H1 (cell line): Measurements from ENCODE around the gene UTP20. TPM values are rescaled to one million over a fixed set of nuclear protein-coding genes. Genes with fewer than 3 reads are reported as not detected.
A peak's percentile ranks its signal among the peaks of the same experiment; 100 is the strongest.

Experiments
- CTCF ChIA-PET: fragments of 300-600 bp; sonication (Branson Sonifier 250); formaldehyde crosslinking; loops from one replicate; lab custom pipeline; 2021; ENCODE audit not compliant: partially characterized antibody; lab: Charles Lee
- POLR2A ChIA-PET: fragments of 300-600 bp; sonication (Branson Sonifier 250); formaldehyde crosslinking; loops from one replicate; lab custom pipeline; 2021; ENCODE audit warnings: inconsistent platforms; ENCODE audit not compliant: partially characterized antibody; lab: Charles Lee
- DNase-seq, 2 experiments: peaks; one replicate each; pipeline versions ENCODE4 v3.0.0 to v3.0.0-alpha.2; 2010 to 2022; ENCODE audit warnings: low spot score in 2 of 2, low read depth in 1 of 2, mixed read lengths in 1 of 2
- FAIRE-seq: peaks from 2 replicates; lab custom pipeline; 2011; peaks lifted over from hg19 to GRCh38; lab: Jason Lieb, UNC
- H2AFZ ChIP-seq: 2 replicates; pipeline ENCODE4 v1.8.1; 2012; ENCODE audit warnings: low read length, inconsistent platforms
- H2AK5ac ChIP-seq: 2 replicates; pipeline ENCODE4 v1.6.1; 2013; ENCODE audit warnings: low read depth, low read length
- H2BK120ac ChIP-seq: replicated peaks from 2 replicates; pipeline ENCODE3; 2013; ENCODE audit warnings: low read depth, low read length, inconsistent platforms
- H2BK12ac ChIP-seq: 2 replicates; pipeline ENCODE4 v1.6.1; 2013; ENCODE audit warnings: low read depth, low read length
- H2BK15ac ChIP-seq: 2 replicates; pipeline ENCODE4 v1.6.1; 2013; ENCODE audit warnings: low read length
- H2BK20ac ChIP-seq: 2 replicates; pipeline ENCODE4 v1.6.1; 2013; ENCODE audit warnings: low read length
- H2BK5ac ChIP-seq: 2 replicates; pipeline ENCODE4 v1.6.1; 2013; ENCODE audit warnings: low read depth, low read length
- H3K14ac ChIP-seq: 2 replicates; pipeline ENCODE4 v1.6.1; 2013; ENCODE audit warnings: inconsistent platforms; ENCODE audit not compliant: insufficient read length
- H3K18ac ChIP-seq: 2 replicates; pipeline ENCODE4 v1.6.1; 2013; ENCODE audit warnings: low read length; ENCODE audit errors: extremely low read depth
- H3K23ac ChIP-seq: 2 replicates; pipeline ENCODE4 v1.6.1; 2013; ENCODE audit warnings: inconsistent platforms; ENCODE audit not compliant: insufficient read length
- H3K23me2 ChIP-seq: 2 replicates; pipeline ENCODE4 v1.6.1; 2013; ENCODE audit warnings: low read depth, low read length
- H3K27ac ChIP-seq: 2 replicates; pipeline ENCODE4 v1.6.1; 2011; ENCODE audit warnings: low read depth, low read length, inconsistent platforms
- H3K27me3 ChIP-seq, 4 experiments: replicated peaks in 1 of 4; 1 replicate in 1 of 4; 2 replicates in 3 of 4; pipeline versions ENCODE4 v1.6.1 to v1.8.1; 2011 to 2013; ENCODE audit warnings: low read length in 3 of 4, mild to moderate bottlenecking in 3 of 4, inconsistent platforms in 2 of 4, mixed read lengths in 2 of 4, moderate library complexity in 1 of 4; ENCODE audit not compliant: control insufficient read depth in 3 of 4, insufficient read depth in 3 of 4; ENCODE audit errors: extremely low read depth in 1 of 4
- H3K36me3 ChIP-seq, 4 experiments: 2 replicates each; pipeline versions ENCODE4 v1.6.1 to v1.8.1; 2011 to 2013; ENCODE audit warnings: mild to moderate bottlenecking in 4 of 4, low read length in 3 of 4, moderate library complexity in 2 of 4, control low read depth in 1 of 4, inconsistent platforms in 1 of 4; ENCODE audit not compliant: insufficient read depth in 4 of 4, control insufficient read depth in 2 of 4
- H3K4ac ChIP-seq: replicated peaks from 2 replicates; pipeline ENCODE3; 2013; ENCODE audit warnings: low read length, low read depth, mixed read lengths, inconsistent platforms; ENCODE audit not compliant: insufficient read length
- H3K4me1 ChIP-seq, 4 experiments: replicated peaks in 1 of 4; 1 replicate in 1 of 4; 2 replicates in 3 of 4; pipeline versions ENCODE4 v1.6.1 to v1.8.1; 2011 to 2013; ENCODE audit warnings: low read length in 3 of 4, inconsistent platforms in 2 of 4, mixed read lengths in 1 of 4; ENCODE audit not compliant: insufficient read depth in 4 of 4, control insufficient read depth in 3 of 4
- H3K4me2 ChIP-seq, 2 experiments: 2 replicates each; pipeline versions ENCODE4 v1.6.1 to v1.8.1; 2011 to 2013; ENCODE audit warnings: low read depth in 2 of 2, low read length in 2 of 2, control low read depth in 1 of 2, inconsistent platforms in 1 of 2, mild to moderate bottlenecking in 1 of 2; ENCODE audit not compliant: insufficient read depth in 1 of 2
- H3K4me3 ChIP-seq, 4 experiments: fragments of 200-600, 300-600 bp in 1 of 4; sonication (generic), shearing (Covaris generic), sonication (Bioruptor Twin) in 1 of 4; 2 replicates each; pipeline versions ENCODE4 v1.5.1 to v1.8.1; 2011 to 2016; ENCODE audit warnings: low read length in 4 of 4, low read depth in 3 of 4, control low read depth in 2 of 4, inconsistent platforms in 2 of 4, mild to moderate bottlenecking in 2 of 4, mixed read lengths in 1 of 4, moderate library complexity in 1 of 4; ENCODE audit not compliant: insufficient read depth in 2 of 4; ENCODE audit errors: extremely low read depth in 1 of 4
- H3K56ac ChIP-seq: replicated peaks from 2 replicates; pipeline ENCODE3; 2013; ENCODE audit warnings: low read depth, mild to moderate bottlenecking, mixed read lengths, low read length, inconsistent platforms; ENCODE audit not compliant: insufficient read length
- H3K79me1 ChIP-seq: 2 replicates; pipeline ENCODE4 v1.6.1; 2013; ENCODE audit warnings: low read depth, low read length, control low read depth
- H3K79me2 ChIP-seq, 2 experiments: 2 replicates each; pipeline versions ENCODE4 v1.6.1 to v1.8.1; 2012 to 2013; ENCODE audit warnings: low read length in 2 of 2, mild to moderate bottlenecking in 2 of 2, inconsistent platforms in 1 of 2; ENCODE audit not compliant: insufficient read depth in 2 of 2, control insufficient read depth in 1 of 2
- H3K9ac ChIP-seq, 4 experiments: replicated peaks in 1 of 4; 1 replicate in 1 of 4; 2 replicates in 3 of 4; pipeline versions ENCODE4 v1.6.1 to v1.8.1; 2011 to 2013; ENCODE audit warnings: low read depth in 3 of 4, low read length in 3 of 4, control low read depth in 2 of 4, mild to moderate bottlenecking in 2 of 4, moderate library complexity in 2 of 4, inconsistent platforms in 1 of 4; ENCODE audit errors: extremely low read depth in 1 of 4
- H3K9me3 ChIP-seq, 2 experiments: 2 replicates each; pipeline versions ENCODE4 v1.6.1 to v1.8.1; 2012 to 2013; ENCODE audit warnings: mild to moderate bottlenecking in 2 of 2, moderate library complexity in 2 of 2, control low read depth in 1 of 2, inconsistent platforms in 1 of 2, low read depth in 1 of 2, low read length in 1 of 2, mixed read lengths in 1 of 2; ENCODE audit not compliant: insufficient read depth in 2 of 2
- H4K20me1 ChIP-seq, 2 experiments: replicated peaks in 1 of 2; 2 replicates each; pipeline versions ENCODE3 to v1.8.1; 2011 to 2013; ENCODE audit warnings: inconsistent platforms in 2 of 2, low read length in 2 of 2, mild to moderate bottlenecking in 1 of 2; ENCODE audit not compliant: insufficient read depth in 2 of 2, control insufficient read depth in 1 of 2
- H4K5ac ChIP-seq: 2 replicates; pipeline ENCODE4 v1.6.1; 2013; ENCODE audit warnings: low read length, low read depth, mixed read lengths, inconsistent platforms; ENCODE audit not compliant: insufficient read length
- H4K8ac ChIP-seq: 2 replicates; pipeline ENCODE4 v1.8.0; 2013; ENCODE audit warnings: mild to moderate bottlenecking, moderate library complexity, low read length, inconsistent platforms; ENCODE audit not compliant: insufficient read depth; ENCODE audit errors: extremely low read depth
- H4K91ac ChIP-seq: replicated peaks from 2 replicates; pipeline ENCODE3; 2013; ENCODE audit warnings: low read length, mixed read lengths, inconsistent platforms; ENCODE audit not compliant: insufficient read length
- ATF2 ChIP-seq: IDR thresholded peaks from 2 replicates; pipeline ENCODE4 v1.6.1; 2012; ENCODE audit warnings: low read length, inconsistent platforms
- BCL11A ChIP-seq, 2 experiments: IDR thresholded peaks; one replicate each; pipeline ENCODE4 v1.6.1; 2011; ENCODE audit warnings: low read depth in 2 of 2, low read length in 2 of 2, mild to moderate bottlenecking in 2 of 2
- CREB1 ChIP-seq: IDR thresholded peaks from 2 replicates; pipeline ENCODE4 v1.6.1; 2012; ENCODE audit warnings: inconsistent platforms
- CTBP2 ChIP-seq: IDR thresholded peaks from 2 replicates; pipeline ENCODE4 v1.7.0; 2011; ENCODE audit warnings: borderline replicate concordance, mild to moderate bottlenecking, moderate library complexity, mixed read lengths, low read length; ENCODE audit not compliant: insufficient read depth, insufficient read length
- EP300 ChIP-seq, 2 experiments: IDR thresholded peaks; 1 replicate in 1 of 2; 2 replicates in 1 of 2; pipeline ENCODE4 v1.6.1; 2011 to 2012; ENCODE audit warnings: low read depth in 2 of 2, low read length in 2 of 2, mild to moderate bottlenecking in 2 of 2, borderline replicate concordance in 1 of 2, inconsistent platforms in 1 of 2, moderate library complexity in 1 of 2
- GTF2F1 ChIP-seq: IDR thresholded peaks from 2 replicates; pipeline ENCODE4 v1.6.1; 2012; ENCODE audit warnings: low read depth, low read length, improper control_type of control experiment, borderline replicate concordance
- HDAC6 ChIP-seq: IDR thresholded peaks from one replicate; pipeline ENCODE4 v1.7.1; 2012; ENCODE audit warnings: low read depth, mild to moderate bottlenecking, inconsistent platforms, low read length, moderate library complexity
- KDM5A ChIP-seq: fragments of 200-600 bp; IDR thresholded peaks from 2 replicates; pipeline ENCODE4 v1.7.1; 2012; ENCODE audit warnings: mild to moderate bottlenecking, low read length, inconsistent platforms, mixed read lengths
- MAX ChIP-seq: IDR thresholded peaks from 2 replicates; pipeline ENCODE4 v1.6.1; 2012; ENCODE audit warnings: inconsistent platforms
- PHF8 ChIP-seq: fragments of 200-600 bp; sonication (generic); conservative IDR thresholded peaks from 2 replicates; pipeline ENCODE4 v1.7.1; 2012; ENCODE audit warnings: low read depth, mild to moderate bottlenecking, inconsistent platforms, low read length, moderate library complexity
- YY1 ChIP-seq: IDR thresholded peaks from 2 replicates; pipeline ENCODE4 v1.6.1; 2011; ENCODE audit warnings: low read depth, mild to moderate bottlenecking, low read length
- WGBS, 2 experiments: shearing (Covaris generic) in 1 of 2; methylation state at CpG; one replicate each; pipeline versions ENCODE4 v1.1.6 to v1.1.7; 2013 to 2015; ENCODE audit warnings: low lambda C conversion rate in 2 of 2, mixed read lengths in 2 of 2, inconsistent platforms in 1 of 2, low coverage in 1 of 2, missing lambda C conversion rate in 1 of 2; ENCODE audit not compliant: insufficient replicate concordance in 2 of 2, insufficient coverage in 1 of 2, insufficient read length in 1 of 2; ENCODE audit errors: extremely low coverage in 1 of 2, missing lambda C conversion rate in 1 of 2; 5-methylcytosine and 5-hydroxymethylcytosine counted together
- polyA plus RNA-seq, 7 experiments: library from polyadenylated mRNA; depleted of rRNA in 3 of 7; stranded (reverse) in 5 of 7; unstranded in 2 of 7; fragments of >200 nt in 5 of 7; fragments of 200-250 nt in 2 of 7; gene quantifications; 1 replicate in 5 of 7; 2 replicates in 1 of 7; 4 replicates in 1 of 7; pipeline versions ENCODE4 v1.2.1 to v1.2.3, GENCODE V29; 2011 to 2013; ENCODE audit warnings: missing spikeins in 2 of 7, mixed read lengths in 2 of 7
- total RNA-seq: library from RNA; stranded (reverse); fragmentation: NEBNext Ultra II Directional; extraction: Animal tissue kit (Norgen Biotek cat#: 25700); gene quantifications from 2 replicates; pipeline ENCODE4 v1.2.1, GENCODE V29; 2021

Gene UTP20
- total and polyA plus RNA-seq, 2 of the 8 experiments (the other 6 are each of a cell fraction or from before 2014, with no cell fraction given): 8.5 to 48.4 TPM

DNA sequence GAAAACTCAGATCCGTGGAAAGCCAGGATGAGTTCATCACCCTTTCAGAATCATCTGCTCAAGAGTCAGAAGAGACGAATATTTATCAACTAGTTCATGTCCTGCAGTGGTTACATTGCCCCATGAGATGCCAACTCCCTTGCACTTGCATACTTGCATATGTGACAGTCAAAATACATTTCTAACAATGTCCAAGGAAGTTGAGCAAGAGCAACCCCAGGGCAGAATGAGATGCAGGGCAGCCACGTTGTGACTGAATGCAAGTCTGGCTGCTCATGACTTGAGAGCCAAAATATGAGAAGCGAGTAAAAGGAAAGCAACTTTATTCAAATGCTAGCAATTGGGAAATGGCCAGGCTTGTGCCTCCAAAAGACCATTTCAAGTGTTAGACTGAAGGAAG lies 23.6 kb upstream of the UTP20 start:
- WGBS, 2 experiments: 76% methylated on average over 4 of the region's 4 CpGs; no CpG with 5 or more reads in 1 of the 2 experiments
- H2AFZ ChIP-seq: peak overlapping the region; percentile 74; the same call in 1 of the 2 replicates
- no peak overlapping the region for H2BK5ac ChIP-seq
- TF ChIP-seq GTF2F1 (no peak), PHF8 (no peak), HDAC6 (no peak), CTBP2 (no peak), KDM5A (no peak), BCL11A (IDR thresholded peaks at IDR 0.05; ENCODE audit: low read depth in 2 of 2, low read length in 2 of 2) (no peak), ATF2 (no peak), CREB1 (no peak), EP300 (IDR thresholded peaks at IDR 0.05; ENCODE audit: borderline replicate concordance in 1 of 2, low read depth in 2 of 2, low read length in 2 of 2) (no peak), YY1 (no peak), MAX (no peak)
- TF ChIP-seq, all 59 proteins: peak for 0
- Histone ChIP-seq H3K23me2 (no peaks in the 10 kb centered on the region), H4K20me1 (no peaks in the 10 kb centered on the region), H3K4me2 (no peak overlapping the region), H3K4me1 (peaks cover 0 to 3% (median 0%) of the 10 kb centered on the region in 4 experiments; a peak in 2 of 7 replicates), H3K4me3 (no peak overlapping the region), H2BK120ac (no peak overlapping the region), H4K8ac (no peak overlapping the region), H3K79me1 (no peaks in the 10 kb centered on the region), H3K36me3 (no peaks in the 10 kb centered on the region), H3K18ac (no peak overlapping the region), H4K91ac (no peak overlapping the region), H2AK5ac (no peak overlapping the region), H3K9ac (no peak overlapping the region), H3K9me3 (peaks cover 2 to 3% of the 10 kb centered on the region in 2 experiments; a peak in 1 of 4 replicates), H3K27ac (no peak overlapping the region), H3K4ac (no peak overlapping the region), H3K14ac (no peak overlapping the region), H4K5ac (no peak overlapping the region), H2BK20ac (no peak overlapping the region), H2BK12ac (no peak overlapping the region), H2BK15ac (no peak overlapping the region), H3K56ac (no peak overlapping the region), H3K27me3 (no peaks in the 10 kb centered on the region), H3K23ac (no peak overlapping the region), H3K79me2 (no peaks in the 10 kb centered on the region)
- ChIA-PET POLR2A (no interaction called here), CTCF (no interaction called here)
- DNase-seq (no peak), FAIRE-seq (no peak)
